Panc1 (cell line): ENCODE results near the gene NDUFS8. TPM values are rescaled to one million over a fixed set of nuclear protein-coding genes. Genes with fewer than 3 reads are reported as not detected.
A peak's percentile ranks its signal among the peaks of the same experiment; 100 is the strongest.

Experiments
- ATAC-seq: fragments of 200-7000 bp; cut with Tn5 transposase; 2 replicates; pipeline ENCODE4 v1.9.1; 2020; ENCODE audit warnings: mild to moderate bottlenecking, moderate library complexity
- BruUV-seq: library from RNA; stranded (reverse); fragments of 400-500 nt; replicated peaks from 2 replicates; lab custom pipeline; 2021; lab: Mats Ljungman, UMichigan
- CTCF ChIA-PET: fragments of 300-600 bp; sonication (Branson Sonifier 250); formaldehyde crosslinking; loops from one replicate; lab custom pipeline; 2022; ENCODE audit warnings: antibody characterized with exemption; lab: Charles Lee
- POLR2A ChIA-PET: fragments of 300-600 bp; sonication (Branson Sonifier 250); formaldehyde crosslinking; loops from one replicate; lab custom pipeline; 2022; ENCODE audit warnings: antibody characterized with exemption; lab: Charles Lee
- DNase-seq: peaks from one replicate; pipeline ENCODE4 v3.0.0-alpha.2; 2010; ENCODE audit warnings: low read depth, low spot score
- H3K27ac ChIP-seq: 2 replicates; pipeline ENCODE4 v1.5.1; 2011; ENCODE audit warnings: mild to moderate bottlenecking, low read length, inconsistent platforms
- H3K27me3 ChIP-seq: fragments of 200-500 bp; sonication (Bioruptor generic); 2 replicates; pipeline ENCODE4 v1.6.0; 2014; ENCODE audit warnings: low read length, inconsistent platforms; ENCODE audit not compliant: control insufficient read depth, insufficient read depth
- H3K36me3 ChIP-seq: fragments of 200-500 bp; sonication (Bioruptor generic); 2 replicates; pipeline ENCODE4 v1.5.1; 2014; ENCODE audit warnings: inconsistent platforms, mild to moderate bottlenecking, low read length, moderate library complexity; ENCODE audit not compliant: control insufficient read depth, insufficient read depth
- H3K4me1 ChIP-seq: 2 replicates; pipeline ENCODE4 v1.5.1; 2011; ENCODE audit warnings: inconsistent platforms, mild to moderate bottlenecking, low read length, moderate library complexity; ENCODE audit not compliant: control insufficient read depth, insufficient read depth
- H3K4me3 ChIP-seq, 2 experiments: 2 replicates each; pipeline ENCODE4 v1.5.1; 2011 to 2012; ENCODE audit warnings: low read depth in 2 of 2, low read length in 2 of 2, mild to moderate bottlenecking in 2 of 2, inconsistent platforms in 1 of 2, moderate library complexity in 1 of 2
- H3K9me3 ChIP-seq: fragments of 200-500 bp; sonication (Bioruptor generic); 2 replicates; pipeline ENCODE4 v1.5.1; 2014; ENCODE audit warnings: low read depth, mild to moderate bottlenecking, inconsistent platforms, low read length, moderate library complexity; ENCODE audit not compliant: control insufficient read depth, insufficient read depth
- POLR2AphosphoS5 ChIP-seq: IDR thresholded peaks from 2 replicates; pipeline ENCODE4 v1.6.1; 2012; ENCODE audit warnings: mild to moderate bottlenecking, low read depth, low read length, moderate library complexity
- SIN3A ChIP-seq: IDR thresholded peaks from 2 replicates; pipeline ENCODE4 v1.6.1; 2012; ENCODE audit warnings: low read depth, mild to moderate bottlenecking, low read length, moderate library complexity, borderline replicate concordance; ENCODE audit not compliant: insufficient read depth
- TCF7L2 ChIP-seq: IDR thresholded peaks from 2 replicates; pipeline ENCODE4 v1.6.1; 2011; ENCODE audit warnings: mild to moderate bottlenecking, low read depth, low read length, inconsistent platforms
- in situ Hi-C: cut with HindIII; loops from 2 replicates; pipeline ENCODE4 v1.10.0; 2016; ENCODE audit warnings: low sequenced_read_pairs, low pct_unique_long_range_greater_than_20kb
- intact Hi-C: fragments of 100-400 bp; cut with micrococcal nuclease; formaldehyde crosslinking; loops from one replicate; pipeline ENCODE4 v1.10.0; 2022; ENCODE audit not compliant: unreplicated experiment
- total RNA-seq: library from RNA; stranded (reverse); gene quantifications from one replicate; pipeline ENCODE4 v1.2.1, GENCODE V29; 2021; ENCODE audit not compliant: unreplicated experiment
- TF ChIP-seq, protein P1 (sequence below), 2 experiments: IDR thresholded peaks; 2 replicates each; pipeline ENCODE4 v1.6.1; 2011 to 2012; ENCODE audit warnings: low read depth in 2 of 2, control low read depth in 1 of 2, low read length in 1 of 2, mild to moderate bottlenecking in 1 of 2, moderate library complexity in 1 of 2; ENCODE audit not compliant: insufficient read depth in 1 of 2
- TF ChIP-seq, protein P2 (sequence below): fragments of 450-650 bp; IDR thresholded peaks from 2 replicates; pipeline ENCODE4 v1.5.1; 2017; ENCODE audit warnings: mild to moderate bottlenecking

Gene NDUFS8
- total RNA-seq, 1 experiment from 2014 or later: 289 TPM

DNA sequence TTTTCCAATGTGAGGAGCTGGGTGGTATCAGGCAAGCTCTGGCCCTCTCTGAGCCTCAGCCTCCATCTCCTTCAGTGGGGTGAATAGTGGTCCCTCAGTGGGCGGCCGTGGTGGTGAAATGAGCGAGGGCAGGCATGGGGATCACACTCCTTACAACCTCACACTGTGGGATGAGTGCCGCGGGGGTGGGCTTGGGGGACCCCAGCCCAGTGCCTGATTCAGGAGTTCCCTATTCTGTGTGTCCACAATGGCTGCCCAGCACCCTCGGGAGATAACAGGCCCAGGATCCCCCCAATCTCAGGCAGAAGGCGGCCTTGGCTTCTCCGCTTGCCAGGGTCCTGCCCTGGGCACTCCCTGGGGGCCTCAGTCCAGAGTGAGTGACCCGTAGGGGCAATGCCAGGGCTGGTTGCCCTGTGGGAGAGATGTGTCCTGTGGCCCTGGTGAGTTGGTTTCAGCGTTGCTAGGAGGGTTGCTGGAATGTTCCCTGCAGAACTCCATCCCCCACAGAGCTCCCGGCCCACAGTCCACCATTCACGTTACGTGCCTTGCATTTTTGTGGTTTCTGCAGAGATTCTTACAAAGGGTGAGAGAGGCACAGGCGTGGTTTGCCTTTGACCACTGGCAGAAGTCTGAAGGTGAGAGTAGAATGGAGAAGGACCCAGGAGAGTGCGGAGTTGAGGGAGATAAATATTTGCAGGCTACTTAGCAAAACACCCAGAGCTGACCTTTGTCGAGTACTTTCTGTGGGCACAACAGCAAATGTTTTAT is 17.5 kb upstream of the NDUFS8 start:
- ChIA-PET CTCF (no interaction called here), POLR2A (interaction anchor here (0.6 kb wide), 2 partner anchors 20 to 48 kb away, joined by 3 to 5 read pairs; no protein-coding TSS in a partner anchor)
- DNase-seq (no peak), ATAC-seq (peak; percentile 40)
- no peaks in the 10 kb centered on the region for H3K36me3 ChIP-seq
- no peaks in the 10 kb centered on the region for H3K9me3 ChIP-seq
- H3K4me3 ChIP-seq: no peak overlapping the region; a peak in 1 of 4 replicates
- intact Hi-C loops (no loop called here), in situ Hi-C loops (no loop called here)
- H3K27me3 ChIP-seq: no peaks in the 10 kb centered on the region
- H3K27ac ChIP-seq: peak overlapping the region; percentile 92
- no peak for TF ChIP-seq TCF7L2
- no peak for TF ChIP-seq SIN3A
- TF ChIP-seq POLR2AphosphoS5: no peak; the same call in 1 of the 2 replicates
- TF ChIP-seq, protein P1, sequence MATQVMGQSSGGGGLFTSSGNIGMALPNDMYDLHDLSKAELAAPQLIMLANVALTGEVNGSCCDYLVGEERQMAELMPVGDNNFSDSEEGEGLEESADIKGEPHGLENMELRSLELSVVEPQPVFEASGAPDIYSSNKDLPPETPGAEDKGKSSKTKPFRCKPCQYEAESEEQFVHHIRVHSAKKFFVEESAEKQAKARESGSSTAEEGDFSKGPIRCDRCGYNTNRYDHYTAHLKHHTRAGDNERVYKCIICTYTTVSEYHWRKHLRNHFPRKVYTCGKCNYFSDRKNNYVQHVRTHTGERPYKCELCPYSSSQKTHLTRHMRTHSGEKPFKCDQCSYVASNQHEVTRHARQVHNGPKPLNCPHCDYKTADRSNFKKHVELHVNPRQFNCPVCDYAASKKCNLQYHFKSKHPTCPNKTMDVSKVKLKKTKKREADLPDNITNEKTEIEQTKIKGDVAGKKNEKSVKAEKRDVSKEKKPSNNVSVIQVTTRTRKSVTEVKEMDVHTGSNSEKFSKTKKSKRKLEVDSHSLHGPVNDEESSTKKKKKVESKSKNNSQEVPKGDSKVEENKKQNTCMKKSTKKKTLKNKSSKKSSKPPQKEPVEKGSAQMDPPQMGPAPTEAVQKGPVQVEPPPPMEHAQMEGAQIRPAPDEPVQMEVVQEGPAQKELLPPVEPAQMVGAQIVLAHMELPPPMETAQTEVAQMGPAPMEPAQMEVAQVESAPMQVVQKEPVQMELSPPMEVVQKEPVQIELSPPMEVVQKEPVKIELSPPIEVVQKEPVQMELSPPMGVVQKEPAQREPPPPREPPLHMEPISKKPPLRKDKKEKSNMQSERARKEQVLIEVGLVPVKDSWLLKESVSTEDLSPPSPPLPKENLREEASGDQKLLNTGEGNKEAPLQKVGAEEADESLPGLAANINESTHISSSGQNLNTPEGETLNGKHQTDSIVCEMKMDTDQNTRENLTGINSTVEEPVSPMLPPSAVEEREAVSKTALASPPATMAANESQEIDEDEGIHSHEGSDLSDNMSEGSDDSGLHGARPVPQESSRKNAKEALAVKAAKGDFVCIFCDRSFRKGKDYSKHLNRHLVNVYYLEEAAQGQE (IDR thresholded peaks at IDR 0.05; ENCODE audit: insufficient read depth in 1 of 2, low read depth in 2 of 2, low read length in 1 of 2): no peak
- TF ChIP-seq, protein P2, sequence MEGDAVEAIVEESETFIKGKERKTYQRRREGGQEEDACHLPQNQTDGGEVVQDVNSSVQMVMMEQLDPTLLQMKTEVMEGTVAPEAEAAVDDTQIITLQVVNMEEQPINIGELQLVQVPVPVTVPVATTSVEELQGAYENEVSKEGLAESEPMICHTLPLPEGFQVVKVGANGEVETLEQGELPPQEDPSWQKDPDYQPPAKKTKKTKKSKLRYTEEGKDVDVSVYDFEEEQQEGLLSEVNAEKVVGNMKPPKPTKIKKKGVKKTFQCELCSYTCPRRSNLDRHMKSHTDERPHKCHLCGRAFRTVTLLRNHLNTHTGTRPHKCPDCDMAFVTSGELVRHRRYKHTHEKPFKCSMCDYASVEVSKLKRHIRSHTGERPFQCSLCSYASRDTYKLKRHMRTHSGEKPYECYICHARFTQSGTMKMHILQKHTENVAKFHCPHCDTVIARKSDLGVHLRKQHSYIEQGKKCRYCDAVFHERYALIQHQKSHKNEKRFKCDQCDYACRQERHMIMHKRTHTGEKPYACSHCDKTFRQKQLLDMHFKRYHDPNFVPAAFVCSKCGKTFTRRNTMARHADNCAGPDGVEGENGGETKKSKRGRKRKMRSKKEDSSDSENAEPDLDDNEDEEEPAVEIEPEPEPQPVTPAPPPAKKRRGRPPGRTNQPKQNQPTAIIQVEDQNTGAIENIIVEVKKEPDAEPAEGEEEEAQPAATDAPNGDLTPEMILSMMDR: no peak
- BruUV-seq: no TSS peak
- peaks cover 85% of the 10 kb centered on the region for H3K4me1 ChIP-seq

DNA sequence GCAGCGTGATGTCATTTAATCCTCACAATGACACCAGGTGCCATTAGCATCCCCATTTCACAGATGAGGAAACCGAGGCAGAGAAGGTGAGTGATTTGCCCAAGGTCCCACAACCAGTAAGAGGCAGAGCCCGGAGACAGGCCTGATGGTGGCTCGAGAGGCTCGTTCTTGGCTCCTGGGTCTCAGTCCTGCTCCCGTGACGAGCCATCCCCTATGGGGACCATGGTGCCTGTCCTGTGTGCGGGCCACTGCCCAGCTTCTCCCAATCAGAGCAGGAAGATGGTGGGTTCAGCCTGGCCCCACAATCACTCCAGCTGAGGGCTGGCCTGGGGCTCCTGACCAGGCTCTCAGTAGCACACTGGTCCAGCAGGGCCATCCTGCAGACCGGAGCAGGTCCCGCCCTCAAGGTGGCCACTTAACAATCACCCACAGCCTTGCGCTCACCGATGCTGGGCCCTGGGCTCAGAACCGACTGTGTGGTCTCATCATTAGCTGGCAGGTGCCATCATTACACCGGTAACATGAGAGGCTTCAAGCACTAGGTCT is 16.8 kb upstream of the NDUFS8 start:
- DNase-seq (no peak), ATAC-seq (no peak)
- H3K36me3 ChIP-seq: no peaks in the 10 kb centered on the region
- no peaks in the 10 kb centered on the region for H3K27me3 ChIP-seq
- peaks cover 85% of the 10 kb centered on the region for H3K4me1 ChIP-seq
- POLR2A ChIA-PET: interaction anchor here (0.6 kb wide), 2 partner anchors 20 to 48 kb away, joined by 3 to 5 read pairs; no protein-coding TSS in a partner anchor
- in situ Hi-C loops (no loop called here), intact Hi-C loops (no loop called here)
- TF ChIP-seq, protein P1 (IDR thresholded peaks at IDR 0.05; ENCODE audit: insufficient read depth in 1 of 2, low read depth in 2 of 2, low read length in 1 of 2): no peak
- TF ChIP-seq, protein P2: no peak
- TF ChIP-seq TCF7L2: no peak
- TF ChIP-seq POLR2AphosphoS5: no peak; the same call in 1 of the 2 replicates
- no peak for TF ChIP-seq SIN3A
- CTCF ChIA-PET: no interaction called here
- peak overlapping the region; percentile 92 for H3K27ac ChIP-seq
- H3K9me3 ChIP-seq: no peaks in the 10 kb centered on the region
- H3K4me3 ChIP-seq: no peak overlapping the region; a peak in 1 of 4 replicates
- BruUV-seq: no TSS peak
